H54 (cell line): ENCODE data around the gene ABHD16B.
A peak's percentile ranks its signal among the peaks of the same experiment; 100 is the strongest.
"Not testable (repeated sequence)": the region's sequence is repeated elsewhere in the genome, so short reads cannot be mapped to it uniquely, and the experiment has no call there.

Experiments used
- DNase-seq: peaks from one replicate; pipeline ENCODE4 v3.0.0; 2011; ENCODE audit warnings: low spot score, mixed read lengths; ENCODE audit not compliant: insufficient read length
- FAIRE-seq: peaks from 3 replicates; lab custom pipeline; 2011; peaks lifted over from hg19 to GRCh38; lab: Jason Lieb, UNC
- POLR2A ChIP-seq: IDR thresholded peaks from 2 replicates; pipeline ENCODE4 v1.6.1; 2011; ENCODE audit warnings: low read depth, mild to moderate bottlenecking, low read length

ABHD16B gene

DNA sequence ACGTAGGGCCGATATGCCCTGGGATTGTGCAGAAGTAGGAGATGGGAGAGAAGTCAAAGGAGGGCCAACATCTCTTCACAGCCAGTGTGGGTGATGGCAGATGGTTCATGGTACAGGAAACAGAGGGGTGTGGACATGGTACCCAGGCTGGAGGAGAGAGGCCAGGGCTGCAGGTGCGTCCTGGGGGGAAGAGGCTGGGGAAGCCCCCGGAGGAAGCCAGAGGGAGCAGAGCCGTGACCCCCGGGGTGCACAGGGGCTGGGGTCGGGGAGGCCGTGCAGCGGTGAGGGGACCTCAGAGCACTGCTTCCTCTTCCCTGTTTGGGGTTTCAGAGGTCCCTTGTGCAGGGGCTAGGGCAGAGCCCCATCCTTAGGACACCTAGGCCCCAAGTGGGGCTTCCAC is 19.0 kb upstream of the ABHD16B start:
- no peak for TF ChIP-seq POLR2A
- FAIRE-seq (no peak), DNase-seq (no peak)

DNA sequence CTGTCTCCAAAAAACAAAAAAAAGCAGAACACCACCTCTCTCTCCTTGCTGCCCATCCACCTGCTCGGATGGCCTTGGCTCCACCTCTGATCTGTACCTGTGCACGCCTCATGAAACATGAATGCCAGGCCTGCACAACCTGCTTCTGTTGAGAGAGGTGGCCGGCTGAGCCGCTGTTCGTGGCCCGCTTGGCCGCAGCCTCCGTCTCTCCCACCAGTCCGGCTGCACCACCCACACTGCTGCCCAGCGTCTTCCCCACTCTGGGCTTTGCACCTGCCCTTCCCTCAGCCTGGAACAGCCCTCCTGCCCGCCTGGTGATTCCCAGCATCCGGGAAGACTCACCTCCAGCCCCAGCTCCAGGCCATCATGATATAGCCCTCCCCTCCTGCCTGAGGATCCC is 18.1 kb upstream of the ABHD16B start:
- DNase-seq (no peak), FAIRE-seq (no peak)
- no peak for TF ChIP-seq POLR2A

DNA sequence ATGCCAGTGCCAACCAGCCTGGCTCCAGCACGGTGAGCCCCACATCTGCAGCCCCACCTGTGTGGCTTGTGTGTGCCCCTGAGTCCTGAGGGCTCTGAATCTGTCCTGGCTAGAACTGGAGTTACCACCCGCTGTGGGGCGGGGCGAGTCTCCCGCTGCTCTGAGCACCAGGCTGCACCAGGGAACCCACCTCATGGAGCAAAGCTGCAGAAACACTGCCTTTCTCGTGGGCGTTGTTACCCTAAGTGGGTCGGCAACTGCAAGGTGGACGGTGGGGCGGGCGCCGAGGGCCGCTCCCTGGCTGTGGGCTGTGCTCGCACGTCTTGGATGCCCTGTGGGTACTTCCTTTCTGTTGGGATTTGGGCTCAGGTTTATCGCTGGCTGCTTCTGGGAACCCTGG is 17.5 kb upstream of the ABHD16B start:
- DNase-seq (no peak), FAIRE-seq (no peak)
- TF ChIP-seq POLR2A, result no peak

DNA sequence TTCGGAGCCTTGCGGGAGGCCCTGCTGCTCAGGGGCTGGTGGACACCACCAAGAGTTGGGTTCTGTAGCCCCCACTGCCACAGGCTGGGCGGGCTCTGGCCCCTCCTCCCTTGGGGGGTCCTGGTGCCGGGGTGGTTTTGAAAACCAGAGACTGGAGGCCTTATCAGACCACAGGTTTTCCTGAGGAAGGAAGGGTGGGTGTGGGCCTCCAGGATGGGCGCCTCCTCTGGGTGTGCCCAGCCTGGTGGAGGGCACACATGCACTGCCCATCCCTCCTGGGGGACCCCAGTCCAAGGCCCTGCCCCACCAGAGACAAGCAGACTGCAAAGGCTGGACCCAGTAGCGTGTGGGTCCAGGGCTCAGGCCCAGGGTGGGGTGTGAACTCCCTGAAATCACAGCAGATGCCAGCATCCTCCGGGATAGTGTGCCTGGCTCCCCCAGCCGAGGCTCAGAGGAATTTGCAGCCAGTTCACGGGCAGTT is 16.7 kb upstream of the ABHD16B start:
- FAIRE-seq, result no peak
- no peak for TF ChIP-seq POLR2A
- DNase-seq, result no peak

DNA sequence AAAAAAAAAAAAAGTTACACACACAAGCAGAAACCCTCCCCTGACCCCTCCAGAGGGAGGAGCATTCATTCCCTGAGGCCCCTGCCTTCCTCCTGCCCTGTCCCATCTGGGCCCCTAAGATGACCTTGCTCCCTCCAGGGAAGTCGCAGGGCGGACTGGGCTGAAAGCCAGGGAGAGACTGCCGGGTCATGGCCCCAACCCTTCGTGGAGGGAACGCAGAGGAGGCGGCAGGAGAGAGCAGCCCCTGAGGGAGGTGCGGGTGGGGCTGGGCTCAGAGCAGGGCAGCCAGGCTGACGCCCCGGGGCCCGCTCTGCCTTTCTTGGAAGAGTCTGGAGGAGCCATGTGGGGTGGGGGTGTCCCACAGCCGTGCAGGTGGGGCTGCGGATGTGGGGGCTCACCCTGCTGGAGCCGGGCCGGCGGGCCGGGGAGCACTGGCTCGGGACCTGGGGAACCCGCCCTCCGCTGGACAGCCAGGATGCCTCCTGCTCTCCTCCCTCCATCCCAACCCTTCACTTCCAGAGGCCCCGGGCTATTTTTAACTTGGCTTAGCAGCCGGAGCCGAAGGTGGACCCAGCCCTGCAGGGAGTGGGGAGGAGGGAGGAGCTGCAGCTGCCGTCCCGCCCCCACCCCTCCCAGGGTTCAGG is 15.0 kb upstream of the ABHD16B start:
- TF ChIP-seq POLR2A, result peak; percentile 43; the same call in 1 of the 2 replicates
- FAIRE-seq (no peak), DNase-seq (peak; percentile 82)

DNA sequence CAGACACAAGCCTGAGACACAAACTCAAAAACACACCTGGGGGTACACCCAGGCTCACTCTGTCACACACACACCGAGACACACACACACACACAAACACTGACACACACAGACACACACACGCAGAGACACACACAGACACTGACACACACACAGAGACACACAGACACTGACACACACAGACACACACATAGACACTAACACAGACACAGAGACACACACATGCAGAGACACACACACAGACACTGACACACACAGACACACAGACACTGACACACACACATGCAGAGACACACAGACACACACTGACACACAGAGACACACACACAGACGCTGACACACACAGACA is 14.4 kb upstream of the ABHD16B start:
- no peak for TF ChIP-seq POLR2A
- DNase-seq (no peak), FAIRE-seq (no peak)

DNA sequence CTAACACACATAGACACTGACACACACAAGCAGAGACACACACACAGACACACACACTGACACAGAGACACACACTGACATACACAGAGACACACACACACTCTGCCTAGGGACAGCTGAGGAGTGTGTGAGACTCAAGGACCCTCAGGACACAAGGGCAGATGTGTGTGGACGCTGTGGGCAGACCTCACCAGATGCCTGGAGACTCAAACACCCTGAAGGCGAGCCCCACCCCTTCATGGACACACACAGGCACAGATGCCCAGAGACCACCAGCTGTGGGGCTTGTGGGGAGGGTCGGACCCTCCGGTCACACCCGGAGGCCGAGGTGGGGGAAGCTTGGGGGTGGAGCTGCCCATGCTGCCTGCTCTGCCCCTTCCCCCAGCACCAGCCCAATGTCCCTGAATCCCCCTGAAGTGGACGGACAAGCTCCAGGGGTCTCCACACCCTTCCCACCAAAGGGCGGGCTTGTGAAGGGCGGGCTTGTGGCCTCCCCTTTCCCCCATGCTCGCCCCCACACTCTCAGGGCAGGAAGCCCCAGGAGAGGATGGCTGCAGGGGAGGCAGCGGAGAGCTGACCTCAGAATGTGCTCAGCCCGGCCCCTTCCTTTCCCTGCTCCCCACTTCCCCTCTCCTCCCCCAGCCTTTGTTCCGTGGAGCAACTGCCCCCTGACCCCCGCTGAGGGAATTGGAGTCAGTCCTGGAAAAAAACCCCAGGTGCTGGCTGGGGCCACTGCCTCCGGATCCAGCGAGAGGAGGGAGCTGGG is 13.9 kb upstream of the ABHD16B start:
- no peak for DNase-seq
- no peak for FAIRE-seq

DNA sequence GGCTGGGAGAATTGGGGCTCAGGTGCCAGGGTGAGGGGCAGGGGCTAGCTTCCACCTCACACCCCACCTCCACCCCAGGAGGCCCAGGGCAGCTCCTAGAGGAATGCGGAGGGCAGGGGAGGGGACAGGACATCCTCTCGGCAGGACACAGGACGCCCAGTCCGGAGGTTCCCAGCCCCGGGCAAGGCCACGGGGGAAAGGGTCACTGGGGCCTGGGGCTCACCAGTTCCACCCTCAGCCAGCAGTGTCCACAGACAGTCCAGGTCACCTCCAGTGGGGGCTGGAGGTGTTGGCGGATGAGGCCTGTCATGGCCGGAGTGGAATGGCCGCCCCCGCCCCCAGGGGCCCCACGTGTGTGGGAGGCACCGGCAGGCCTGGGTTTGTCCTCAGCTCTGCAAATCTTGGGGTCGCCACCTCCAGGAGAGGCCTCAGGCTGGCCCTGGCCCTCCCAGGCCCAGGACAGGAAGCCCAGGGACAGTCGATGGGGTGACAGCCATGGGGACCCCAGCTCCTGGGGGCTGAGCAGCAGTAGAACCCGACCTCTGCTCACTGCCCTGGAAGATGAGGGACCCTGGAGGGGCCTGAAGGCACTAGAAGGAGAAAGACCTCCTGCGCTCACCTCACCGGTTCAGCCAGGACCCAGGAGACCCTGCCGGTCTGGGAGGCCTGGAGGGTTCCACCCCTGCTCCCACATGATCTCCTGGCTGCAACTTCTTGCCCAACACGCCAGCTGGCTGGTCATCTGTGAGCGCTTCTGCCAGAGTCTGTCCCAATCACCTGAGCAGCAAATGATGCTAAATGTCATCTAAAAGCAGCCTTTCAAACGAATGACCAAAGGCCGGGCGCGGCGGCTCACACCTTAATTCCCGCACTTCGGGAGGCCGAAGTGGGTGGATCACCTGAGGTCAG is 13.0 kb upstream of the ABHD16B start:
- no peak for FAIRE-seq
- no peak for DNase-seq
- no peak for TF ChIP-seq POLR2A

More for the DNA sequence above, 13.9 kb upstream of the ABHD16B start:
- TF ChIP-seq POLR2A, result no peak

DNA sequence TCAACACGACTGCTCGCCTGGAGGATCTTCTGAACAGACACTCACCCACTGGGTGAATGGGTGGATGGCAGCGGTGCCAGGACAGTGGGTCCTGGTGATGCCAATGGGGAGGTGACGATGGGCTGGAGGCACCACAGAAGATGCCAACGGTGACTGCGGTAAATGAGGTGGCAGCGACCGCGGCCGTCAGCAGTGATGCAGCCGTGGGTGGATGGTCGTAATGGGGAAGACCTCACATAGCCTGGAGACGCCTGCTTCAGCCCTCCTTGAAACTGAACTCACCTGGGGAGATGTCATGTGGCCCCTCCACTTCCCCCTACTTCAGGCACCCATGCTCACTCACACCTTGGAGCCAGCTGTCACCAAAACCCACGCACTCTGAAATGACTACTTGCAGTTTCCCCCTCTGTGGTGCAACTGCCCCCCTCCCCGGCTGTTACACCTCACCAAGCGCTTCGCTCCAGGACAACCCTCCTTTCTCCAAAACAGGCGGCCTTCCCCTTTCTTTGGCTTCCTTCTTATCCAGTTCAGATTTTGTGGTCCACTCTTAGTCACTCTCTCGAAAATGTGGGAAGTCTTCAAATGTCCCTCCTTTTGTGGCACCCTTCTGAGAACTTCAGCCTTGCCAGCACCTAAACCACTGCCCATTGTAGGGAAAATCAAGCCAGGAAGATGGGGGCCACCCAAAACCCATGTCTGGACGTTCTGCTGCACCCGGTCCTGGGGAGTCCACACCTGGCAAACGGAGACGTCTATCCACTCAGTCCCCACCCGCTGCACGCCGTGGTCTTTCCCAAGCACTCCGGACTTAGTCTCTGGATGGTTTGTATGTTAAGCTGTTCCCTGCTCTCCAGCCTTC is 10.4 kb upstream of the ABHD16B start:
- DNase-seq (no peak), FAIRE-seq (no peak)
- no peak for TF ChIP-seq POLR2A

DNA sequence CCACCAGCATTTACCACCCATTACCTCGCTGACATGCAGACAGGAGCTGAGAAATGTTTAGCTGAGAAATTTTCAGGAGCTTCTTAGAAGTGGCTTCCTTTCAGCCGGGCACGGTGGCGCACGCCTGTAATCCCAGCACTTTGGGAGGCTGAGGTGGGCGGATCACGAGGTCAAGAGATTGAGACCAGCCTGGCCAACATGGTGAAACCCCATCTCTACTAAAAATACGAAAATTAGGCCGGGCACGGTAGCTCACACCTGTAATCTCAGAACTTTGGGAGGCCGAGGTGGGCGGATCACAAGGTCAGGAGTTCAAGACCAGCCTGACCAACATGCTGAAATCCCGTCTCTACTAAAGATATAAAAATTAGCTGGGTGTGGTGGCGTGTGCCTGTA is 9.8 kb upstream of the ABHD16B start:
- not testable (repeated sequence) for FAIRE-seq, DNase-seq

DNA sequence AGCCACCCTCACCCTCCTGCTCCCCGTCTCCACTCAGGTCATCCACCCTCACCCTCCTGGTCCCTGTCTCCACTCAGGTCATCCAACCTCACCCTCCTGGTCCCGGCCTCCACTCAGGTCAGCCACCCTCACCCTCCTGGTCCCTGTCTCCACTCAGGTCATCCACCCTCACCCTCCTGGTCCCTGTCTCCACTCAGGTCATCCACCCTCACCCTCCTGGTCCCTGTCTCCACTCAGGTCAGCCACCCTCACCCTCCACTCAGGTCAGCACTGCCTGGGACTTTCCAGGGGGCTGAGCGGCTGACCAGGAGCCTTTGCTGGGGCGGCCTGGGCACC is 7.6 kb upstream of the ABHD16B start:
- not testable (repeated sequence) for FAIRE-seq, DNase-seq

DNA sequence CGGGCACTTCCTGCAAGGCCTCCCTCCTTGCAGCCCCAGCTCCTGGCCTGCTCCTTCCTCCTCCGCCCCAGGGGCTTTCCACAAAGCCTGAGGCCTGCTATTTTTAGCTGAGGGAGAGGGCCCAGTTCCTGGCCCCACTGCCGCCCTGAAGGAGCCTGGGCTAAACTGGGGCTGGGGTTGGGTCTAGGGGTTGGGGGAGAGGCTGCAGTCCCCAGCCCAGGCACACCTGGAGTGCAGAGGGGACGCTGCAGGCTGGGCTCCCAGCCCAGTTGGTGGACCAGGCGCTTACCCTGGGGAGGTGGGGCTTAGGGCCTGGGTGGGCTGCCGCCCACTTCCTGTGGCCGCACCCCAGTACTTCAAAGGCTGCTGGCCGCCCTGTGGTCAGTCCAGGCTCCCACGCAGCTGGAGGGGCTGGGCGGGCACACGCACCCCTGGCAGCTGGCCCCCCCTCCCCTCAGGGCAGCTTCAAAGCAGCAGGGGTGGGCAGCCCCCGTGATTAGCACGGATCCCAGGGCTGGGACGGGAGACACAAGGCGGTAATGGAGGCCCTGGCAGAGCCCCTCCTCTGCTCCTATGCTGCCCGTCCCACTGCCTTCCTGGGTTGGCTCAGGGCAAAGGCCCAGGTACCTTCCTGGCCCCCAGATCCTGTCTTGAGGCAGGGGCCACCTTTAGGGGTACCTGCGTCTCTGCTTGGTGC is 7.1 kb upstream of the ABHD16B start:
- TF ChIP-seq POLR2A, result peak; percentile 47
- FAIRE-seq, result no peak

DNA sequence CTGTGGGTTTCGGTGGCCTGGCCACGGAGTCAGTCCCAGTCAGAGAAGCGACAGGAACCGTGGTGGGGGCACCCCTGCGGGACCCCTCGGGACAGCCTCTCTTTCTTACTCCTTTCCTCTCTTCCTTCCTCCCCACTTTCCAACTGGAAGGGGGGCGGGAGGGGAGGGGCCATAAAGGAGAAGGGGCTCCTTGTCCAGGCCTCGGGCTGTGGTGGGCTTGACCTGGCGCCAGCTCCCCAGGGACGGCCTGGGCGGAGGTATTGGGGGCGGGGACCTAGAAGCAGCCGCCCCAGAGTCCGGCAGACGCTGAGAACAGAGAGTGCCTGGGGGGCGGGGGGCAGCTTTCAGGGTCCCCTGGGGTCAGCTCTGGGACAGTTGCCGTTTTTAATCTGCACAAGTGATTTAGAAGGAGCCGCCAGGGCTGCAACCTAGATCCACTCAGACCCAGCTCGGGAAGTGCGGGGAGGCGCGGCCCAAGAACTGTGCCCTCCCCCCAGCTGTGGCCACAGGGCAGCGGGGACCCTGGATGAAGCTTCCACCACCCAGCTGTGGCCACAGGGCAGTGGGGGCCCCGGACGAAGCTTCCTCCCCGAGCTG is 6.4 kb upstream of the ABHD16B start:
- no peak for TF ChIP-seq POLR2A
- FAIRE-seq, result no peak
- no peak for DNase-seq

More for the DNA sequence above, 7.1 kb upstream of the ABHD16B start:
- no peak for DNase-seq
